GM21447 (cell line): ENCODE results near the gene DPP6.

Experiments
- ATAC-seq: cut with Tn5 transposase; IDR thresholded peaks from one replicate; pipeline ENCODE4 v1.9.1; 2021; ENCODE audit not compliant: unreplicated experiment

The DPP6 gene

GRCh38 chr7:154217688-154218340 is 165.6 kb downstream of the DPP6 start:
- ATAC-seq: no peak

GRCh38 chr7:154231732-154232131 is 179.5 kb downstream of the DPP6 start:
- ATAC-seq: no peak

- ATAC-seq: no peak
These were observed 180.5 kb downstream of the DPP6 start for GRCh38 chr7:154232700-154233099.

GRCh38 chr7:154241988-154242387 is 189.8 kb downstream of the DPP6 start:
- ATAC-seq: no peak

GRCh38 chr7:154242709-154243108 is 190.5 kb downstream of the DPP6 start:
- ATAC-seq: no peak

GRCh38 chr7:154252046-154252445 is 199.8 kb downstream of the DPP6 start:
- ATAC-seq: no peak

GRCh38 chr7:154253810-154254209 is 201.6 kb downstream of the DPP6 start:
- ATAC-seq: no peak

- ATAC-seq: no peak
These were observed 203.1 kb downstream of the DPP6 start for GRCh38 chr7:154255324-154255723.

GRCh38 chr7:154256150-154256549 is 204.0 kb downstream of the DPP6 start:
- ATAC-seq: no peak

GRCh38 chr7:154259396-154259795 is 207.2 kb downstream of the DPP6 start:
- no peak for ATAC-seq

GRCh38 chr7:154287356-154287755 is 235.2 kb downstream of the DPP6 start:
- no peak for ATAC-seq

- ATAC-seq: no peak
These were observed 236.9 kb downstream of the DPP6 start for GRCh38 chr7:154289119-154289518.

GRCh38 chr7:154296443-154296842 is 244.2 kb downstream of the DPP6 start:
- ATAC-seq: no peak

GRCh38 chr7:154299736-154300135 is 247.5 kb downstream of the DPP6 start:
- ATAC-seq: no peak

GRCh38 chr7:154302380-154302779 is 250.2 kb downstream of the DPP6 start:
- no peak for ATAC-seq

- no peak for ATAC-seq
These were observed 252.0 kb downstream of the DPP6 start for GRCh38 chr7:154304231-154304630.

GRCh38 chr7:154304740-154305700 is 252.8 kb downstream of the DPP6 start:
- ATAC-seq: no peak

GRCh38 chr7:154306036-154306435 is 253.8 kb downstream of the DPP6 start:
- ATAC-seq: no peak

GRCh38 chr7:154308928-154309327 is 256.7 kb downstream of the DPP6 start:
- ATAC-seq: no peak

GRCh38 chr7:154310114-154310513 is 257.9 kb downstream of the DPP6 start:
- no peak for ATAC-seq

GRCh38 chr7:154324196-154324595 is 272.0 kb downstream of the DPP6 start:
- ATAC-seq: no peak

- no peak for ATAC-seq
These were observed 274.2 kb downstream of the DPP6 start for GRCh38 chr7:154326421-154326820.
